ENCODE results near the gene LCK.

GRCh38 chr1:32249831-32250525 is 1.1 kb upstream of the LCK start:
- no peak for TF ChIP-seq ZNF274 (IDR thresholded peaks at IDR 0.05; ENCODE audit: low read depth, low read length)
- no peak for TF ChIP-seq SUZ12 (IDR thresholded peaks at IDR 0.05; ENCODE audit: extremely low read depth, insufficient read depth, insufficient read length)
